HepG2 (cell line): Measurements from ENCODE around the gene SYTL2. TPM values are rescaled to one million over a fixed set of nuclear protein-coding genes. Genes with fewer than 3 reads are reported as not detected.

ENCODE experiments used
- ARID5B ChIP-seq: IDR thresholded peaks from 2 replicates; pipeline ENCODE4 v1.4.0; 2020; ENCODE audit warnings: mild to moderate bottlenecking, missing genetic modification reagents
- BRCA1 ChIP-seq: sonication (generic); formaldehyde crosslinking; IDR thresholded peaks from 2 replicates; pipeline ENCODE4 v1.4.0; 2020; ENCODE audit warnings: missing genetic modification reagents
- E2F5 ChIP-seq: sonication (generic); formaldehyde crosslinking; conservative IDR thresholded peaks from 2 replicates; pipeline ENCODE4 v1.4.0; 2020; ENCODE audit warnings: missing genetic modification reagents
- EED ChIP-seq: sonication (generic); formaldehyde crosslinking; IDR thresholded peaks from 2 replicates; pipeline ENCODE4 v1.5.0; 2020; ENCODE audit warnings: mild to moderate bottlenecking, missing genetic modification reagents
- GABPB1 ChIP-seq: IDR thresholded peaks from 2 replicates; pipeline ENCODE4 v1.6.1; 2016; ENCODE audit warnings: mild to moderate bottlenecking, missing genetic modification reagents, moderate library complexity, missing compliant biosample characterization
- HMG20A ChIP-seq: IDR thresholded peaks from 2 replicates; pipeline ENCODE4 v1.6.1; 2016; ENCODE audit warnings: borderline replicate concordance
- MAFF ChIP-seq: IDR thresholded peaks from 2 replicates; pipeline ENCODE4 v1.6.1; 2011; ENCODE audit warnings: low read depth, low read length, improper control_type of control experiment
- MATR3 ChIP-seq: sonication (generic); formaldehyde crosslinking; IDR thresholded peaks from 2 replicates; pipeline ENCODE4 v1.4.0; 2020; ENCODE audit warnings: missing genetic modification reagents
- MLX ChIP-seq: IDR thresholded peaks from 2 replicates; pipeline ENCODE4 v1.6.1; 2016
- MTERF4 ChIP-seq: sonication (generic); formaldehyde crosslinking; IDR thresholded peaks from 2 replicates; pipeline ENCODE4 v1.8.0; 2023; ENCODE audit warnings: mild to moderate bottlenecking, missing genetic modification reagents
- NCOA1 ChIP-seq: sonication (generic); formaldehyde crosslinking; IDR thresholded peaks from 2 replicates; pipeline ENCODE4 v1.9.0; 2021; ENCODE audit warnings: missing genetic modification reagents
- SIN3B ChIP-seq: fragments of 150-350 bp; IDR thresholded peaks from 2 replicates; pipeline ENCODE4 v1.6.1; 2014; ENCODE audit warnings: low read length
- SKIL ChIP-seq: sonication (generic); formaldehyde crosslinking; IDR thresholded peaks from 2 replicates; pipeline ENCODE4 v1.8.0; 2022; ENCODE audit warnings: missing genetic modification reagents, mild to moderate bottlenecking, moderate library complexity, borderline replicate concordance
- STAT5B ChIP-seq: sonication (generic); formaldehyde crosslinking; IDR thresholded peaks from 2 replicates; pipeline ENCODE4 v1.4.0; 2020; ENCODE audit warnings: missing genetic modification reagents
- TSC22D2 ChIP-seq: sonication (generic); formaldehyde crosslinking; IDR thresholded peaks from 2 replicates; pipeline ENCODE4 v1.5.1; 2020; ENCODE audit warnings: missing genetic modification reagents, mild to moderate bottlenecking, borderline replicate concordance
- ZFAT ChIP-seq: sonication (generic); formaldehyde crosslinking; conservative IDR thresholded peaks from 2 replicates; pipeline ENCODE4 v1.8.1; 2023; ENCODE audit warnings: missing genetic modification reagents, inconsistent platforms
- ZNF136 ChIP-seq: sonication (generic); formaldehyde crosslinking; IDR thresholded peaks from 2 replicates; pipeline ENCODE4 v1.8.1; 2022; ENCODE audit warnings: low read depth, mild to moderate bottlenecking, moderate library complexity, missing genetic modification reagents
- ZNF564 ChIP-seq: sonication (generic); formaldehyde crosslinking; IDR thresholded peaks from 2 replicates; pipeline ENCODE4 v1.8.1; 2023; ENCODE audit warnings: mild to moderate bottlenecking, missing genetic modification reagents
- ZNF576 ChIP-seq: sonication (generic); formaldehyde crosslinking; IDR thresholded peaks from 2 replicates; pipeline ENCODE4 v1.4.0; 2020; ENCODE audit warnings: mild to moderate bottlenecking, missing genetic modification reagents
- ZNF776 ChIP-seq: sonication (generic); formaldehyde crosslinking; IDR thresholded peaks from 2 replicates; pipeline ENCODE4 v1.4.0; 2020; ENCODE audit warnings: mild to moderate bottlenecking, missing genetic modification reagents
- ZNF879 ChIP-seq: sonication (generic); formaldehyde crosslinking; IDR thresholded peaks from 2 replicates; pipeline ENCODE4 v1.8.1; 2023; ENCODE audit warnings: missing genetic modification reagents
- polyA plus RNA-seq, 8 experiments: library from polyadenylated mRNA; depleted of rRNA in 3 of 8; stranded (reverse) in 7 of 8; unstranded in 1 of 8; fragments of >200 nt; fragmentation: Illumina TruSeq in 4 of 8; extraction: Trizol in 4 of 8; gene quantifications; 2 replicates each; pipeline versions ENCODE4 v1.2.1 to v1.2.3, GENCODE V29; 2011 to 2016; ENCODE audit warnings: low read depth in 4 of 8, missing spikeins in 1 of 8, mixed read lengths in 1 of 8; ENCODE audit not compliant: insufficient read depth in 1 of 8
- total RNA-seq, 5 experiments: library from RNA; depleted of rRNA; stranded (reverse); fragments of >200 nt; fragmentation: Illumina TruSeq; extraction: Trizol; gene quantifications; 2 replicates each; pipeline ENCODE4 v1.2.3, GENCODE V29; 2016; ENCODE audit warnings: low read depth in 1 of 5

Gene SYTL2
- total and polyA plus RNA-seq, 2 of the 13 experiments (the other 11 are each of a cell fraction or from before 2014, with no cell fraction given), result 0.77 to 0.90 TPM

GRCh38 chr11:85854557-85855340, 43.8 kb upstream of the SYTL2 start (continued):
- peak; percentile 80 for TF ChIP-seq ARID5B (CRISPR knock-in tag)
- TF ChIP-seq ZFAT (CRISPR knock-in tag), result no peak
- 0 out of 2 replicates have a peak, but pooled peaks have one; percentile 83 for TF ChIP-seq ZNF136 (CRISPR knock-in tag)
- TF ChIP-seq BRCA1 (CRISPR knock-in tag), result peak; percentile 47; the same call in 1 of the 2 replicates
- TF ChIP-seq EED (CRISPR knock-in tag), result peak; percentile 63; the same call in 1 of the 2 replicates
- peak; percentile 87; the same call in 1 of the 2 replicates for TF ChIP-seq ZNF776 (CRISPR knock-in tag)
- no peak for TF ChIP-seq STAT5B (CRISPR knock-in tag)
- peak; percentile 54; the same call in 1 of the 2 replicates for TF ChIP-seq SIN3B
- TF ChIP-seq ZNF879, result peak; percentile 97; the same call in 1 of the 2 replicates
- TF ChIP-seq ZNF564 (CRISPR knock-in tag), result peak; percentile 78
- peak; percentile 40; the same call in 1 of the 2 replicates for TF ChIP-seq HMG20A (CRISPR knock-in tag)
- peak; percentile 29; the same call in 1 of the 2 replicates for TF ChIP-seq MLX (CRISPR knock-in tag)
- TF ChIP-seq MATR3, result no peak
- TF ChIP-seq SKIL (CRISPR knock-in tag), result peak; percentile 54
- TF ChIP-seq GABPB1 (CRISPR knock-in tag), result peak; percentile 85
- no peak for TF ChIP-seq TSC22D2 (CRISPR knock-in tag)
- TF ChIP-seq ZNF576 (CRISPR knock-in tag), result peak; percentile 91
- TF ChIP-seq MAFF, result no peak
- TF ChIP-seq NCOA1, result 0 out of 2 replicates have a peak, but pooled peaks have one; percentile 77
- peak; percentile 90; the same call in 1 of the 2 replicates for TF ChIP-seq MTERF4 (CRISPR knock-in tag)
- peak; percentile 91 for TF ChIP-seq E2F5 (CRISPR knock-in tag)
